ENCODE results near the gene GPER1. TPM values are rescaled to one million over a fixed set of nuclear protein-coding genes. Genes with fewer than 3 reads are reported as not detected.

Gene GPER1
- total and polyA plus RNA-seq, 2 donors (not counting 3 experiments of a cell fraction or from before 2014, with no cell fraction given), result 0.77 to 2.3 TPM

DNA sequence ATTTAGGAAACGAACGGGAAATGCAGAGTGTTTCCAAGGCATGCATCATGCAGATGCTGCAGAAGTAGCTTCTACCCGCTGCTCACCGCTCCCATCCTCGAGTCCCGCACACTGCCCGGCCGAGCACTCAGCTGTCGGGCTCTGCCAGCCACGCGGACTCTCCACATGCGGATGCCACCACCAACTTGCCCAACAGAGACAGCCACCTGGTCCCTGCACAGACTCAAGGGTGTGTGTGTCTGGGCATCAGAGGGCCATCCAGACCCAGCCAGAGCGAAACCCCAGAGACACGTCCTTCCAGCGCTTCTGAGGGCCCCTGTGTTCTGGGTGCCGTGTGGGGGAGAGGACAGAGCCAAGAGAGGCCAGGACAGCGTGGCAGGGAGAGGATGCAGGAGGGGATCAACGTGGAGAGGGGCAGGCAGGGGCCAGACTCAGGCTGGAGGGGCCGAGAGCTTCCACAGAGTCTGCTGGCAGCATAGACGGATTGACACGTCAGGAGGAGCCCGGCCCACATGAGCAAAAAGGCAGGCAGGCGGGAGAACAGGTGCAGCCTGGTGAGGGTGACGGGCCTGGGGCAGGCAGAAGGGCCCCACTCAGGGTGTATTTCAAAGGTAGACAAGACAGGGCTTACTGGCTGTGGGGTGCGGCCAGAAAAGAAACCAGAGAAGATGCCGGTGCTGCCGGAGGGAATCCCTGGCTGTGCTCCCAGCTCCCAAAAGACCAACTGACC is 18.3 kb downstream of the GPER1 start:
- no peak overlapping the region for H3K4me3 ChIP-seq (replicated peaks in 1 of 3; ENCODE audit: insufficient read depth in 1 of 3, low read depth in 1 of 3, low read length in 3 of 3)
- no peaks in the 10 kb centered on the region for H4K20me1 ChIP-seq (replicated peaks; ENCODE audit: control insufficient read depth, extremely low read depth, insufficient read depth, low read length)
- no peak for FAIRE-seq

More for the DNA sequence above, 18.3 kb downstream of the GPER1 start:
- intact Hi-C loops (cut with micrococcal nuclease), result no loop called here
- H2AFZ ChIP-seq (ENCODE audit: low read depth, low read length), result no peak overlapping the region
- H3K9me3 ChIP-seq (replicated peaks; ENCODE audit: control insufficient read depth, insufficient read depth, low read length), result no peaks in the 10 kb centered on the region
- no peak overlapping the region for H3K9ac ChIP-seq (replicated peaks; ENCODE audit: extremely low read depth, insufficient read depth, low read length)
- peaks cover 5% of the 10 kb centered on the region for H3K4me1 ChIP-seq (ENCODE audit: control insufficient read depth, extremely low read depth, insufficient read depth, low read length)
- H3K4me2 ChIP-seq (ENCODE audit: insufficient read depth, low read length), result no peak overlapping the region
- H3K79me2 ChIP-seq (ENCODE audit: control insufficient read depth, insufficient read depth, low read length), result peaks cover 1% of the 10 kb centered on the region
- TF ChIP-seq CTCF (IDR thresholded peaks at IDR 0.05; ENCODE audit: extremely low read depth in 1 of 2, insufficient read depth in 1 of 2, low read depth in 1 of 2, low read length in 2 of 2), result no peak
- TF ChIP-seq GATA2 (IDR thresholded peaks at IDR 0.05; ENCODE audit: insufficient read depth, insufficient read length, low read depth, low read length), result no peak
- TF ChIP-seq FOS (IDR thresholded peaks at IDR 0.05; ENCODE audit: borderline replicate concordance, insufficient read depth, low read length), result no peak
- no peak for TF ChIP-seq POLR2AphosphoS5 (IDR thresholded peaks at IDR 0.05; ENCODE audit: insufficient read depth, low read depth, low read length)
- TF ChIP-seq EZH2 (IDR thresholded peaks at IDR 0.05; ENCODE audit: borderline replicate concordance, low read depth, low read length, severe bottlenecking), result no peak
- no peak for TF ChIP-seq MAX (IDR thresholded peaks at IDR 0.05; ENCODE audit: insufficient read depth, insufficient read length)
- no peak for TF ChIP-seq JUN (IDR thresholded peaks at IDR 0.05; ENCODE audit: borderline replicate concordance, insufficient read depth, insufficient read length, low read depth)
- no peak for TF ChIP-seq MYC (IDR thresholded peaks at IDR 0.05; ENCODE audit: low read depth, low read length)
- no peak for TF ChIP-seq POLR2A (IDR thresholded peaks at IDR 0.05; ENCODE audit: low read depth, low read length)
- H3K36me3 ChIP-seq (ENCODE audit: control insufficient read depth in 2 of 2, extremely low read depth in 1 of 2, insufficient read depth in 2 of 2, low read length in 2 of 2), result no peaks in the 10 kb centered on the region
- no peaks in the 10 kb centered on the region for H3K9me1 ChIP-seq (replicated peaks; ENCODE audit: control insufficient read depth, extremely low read depth, insufficient read depth, low read length)
- H3K27ac ChIP-seq (ENCODE audit: insufficient read depth, low read depth, low read length), result no peak overlapping the region
- ChIA-PET CTCF (interaction anchor here (1.5 to 2.4 kb wide), 2 partner anchors 17 to 113 kb away, joined by 7 to 8 read pairs; no protein-coding TSS in a partner anchor), POLR2A (no interaction called here)
- dilution Hi-C loops (cut with MboI; ENCODE audit: extremely low pct_ligation_motif_present, low sequenced_read_pairs), result no loop called here
- H3K27me3 ChIP-seq (ENCODE audit: control insufficient read depth in 2 of 2, insufficient read depth in 2 of 2, low read length in 2 of 2), result no peaks in the 10 kb centered on the region
- no peak for DNase-seq (ENCODE audit: low read depth, low spot score)
- no TSS peak for BruUV-seq (replicated peaks)
